H9 (cell line): ENCODE measurements around the gene EFNB2. TPM values are rescaled to one million over a fixed set of nuclear protein-coding genes. Genes with fewer than 3 reads are reported as not detected.
A peak's percentile ranks its signal among the peaks of the same experiment; 100 is the strongest.

Source experiments
- DNase-seq: peaks from one replicate; pipeline ENCODE4 v3.0.0-alpha.2; 2017
- H2AFZ ChIP-seq: one replicate; pipeline ENCODE4 v1.6.1; 2013; ENCODE audit warnings: mild to moderate bottlenecking, low read length, control low read depth, moderate library complexity
- H2AK5ac ChIP-seq: 2 replicates; pipeline ENCODE4 v1.6.1; 2013; ENCODE audit warnings: low read length, control low read depth, mixed read lengths; ENCODE audit not compliant: insufficient read length
- H2BK120ac ChIP-seq: one replicate; pipeline ENCODE4 v1.6.1; 2013; ENCODE audit warnings: low read depth, mild to moderate bottlenecking, low read length, control low read depth, inconsistent platforms; ENCODE audit not compliant: poor library complexity, severe bottlenecking
- H2BK12ac ChIP-seq: 2 replicates; pipeline ENCODE4 v1.6.1; 2013; ENCODE audit warnings: low read length, control low read depth, mixed read lengths, low read depth; ENCODE audit not compliant: insufficient read length
- H2BK15ac ChIP-seq: 2 replicates; pipeline ENCODE4 v1.6.1; 2013; ENCODE audit warnings: low read depth, low read length, control low read depth
- H2BK20ac ChIP-seq: one replicate; pipeline ENCODE4 v1.6.1; 2013; ENCODE audit warnings: low read depth, mild to moderate bottlenecking, low read length, control low read depth, inconsistent platforms; ENCODE audit not compliant: poor library complexity, severe bottlenecking
- H2BK5ac ChIP-seq: 2 replicates; pipeline ENCODE4 v1.6.1; 2013; ENCODE audit warnings: low read length, control low read depth, mixed read lengths; ENCODE audit not compliant: insufficient read length
- H3K14ac ChIP-seq: 2 replicates; pipeline ENCODE4 v1.6.1; 2013; ENCODE audit warnings: low read length, control low read depth; ENCODE audit not compliant: insufficient read depth
- H3K18ac ChIP-seq: 2 replicates; pipeline ENCODE4 v1.6.1; 2013; ENCODE audit warnings: low read depth, mild to moderate bottlenecking, mixed read lengths, low read length, control low read depth; ENCODE audit not compliant: insufficient read length
- H3K23ac ChIP-seq: 2 replicates; pipeline ENCODE4 v1.6.1; 2013; ENCODE audit warnings: low read length, control low read depth, mixed read lengths, low read depth; ENCODE audit not compliant: insufficient read length
- H3K23me2 ChIP-seq: 2 replicates; pipeline ENCODE4 v1.6.1; 2013; ENCODE audit warnings: low read depth, mild to moderate bottlenecking, mixed read lengths, low read length, control low read depth; ENCODE audit not compliant: insufficient read length, poor library complexity, severe bottlenecking
- H3K27ac ChIP-seq: 2 replicates; pipeline ENCODE4 v1.5.1; 2013; ENCODE audit warnings: low read length, control low read depth, mixed read lengths, low read depth; ENCODE audit not compliant: insufficient read length
- H3K27me3 ChIP-seq: 2 replicates; pipeline ENCODE4 v1.6.1; 2013; ENCODE audit warnings: low read length, control low read depth, inconsistent platforms; ENCODE audit not compliant: insufficient read depth
- H3K4ac ChIP-seq: 2 replicates; pipeline ENCODE4 v1.6.1; 2013; ENCODE audit warnings: low read depth, mild to moderate bottlenecking, control low read depth, inconsistent platforms, low read length, moderate library complexity
- H3K4me1 ChIP-seq: 2 replicates; pipeline ENCODE4 v1.6.1; 2013; ENCODE audit warnings: low read length, control low read depth, inconsistent platforms; ENCODE audit not compliant: insufficient read depth
- H3K4me2 ChIP-seq: 2 replicates; pipeline ENCODE4 v1.6.1; 2013; ENCODE audit warnings: low read length, control low read depth, mixed read lengths; ENCODE audit not compliant: insufficient read length, insufficient read depth
- H3K56ac ChIP-seq: 2 replicates; pipeline ENCODE4 v1.6.1; 2013; ENCODE audit warnings: low read depth, mild to moderate bottlenecking, mixed read lengths, low read length, control low read depth; ENCODE audit not compliant: insufficient read length
- H3K79me1 ChIP-seq: 2 replicates; pipeline ENCODE4 v1.6.1; 2013; ENCODE audit warnings: low read depth, mild to moderate bottlenecking, moderate library complexity, low read length, control low read depth, inconsistent platforms; ENCODE audit not compliant: insufficient read depth, poor library complexity, severe bottlenecking
- H3K79me2 ChIP-seq: 2 replicates; pipeline ENCODE4 v1.6.1; 2013; ENCODE audit warnings: low read length, control low read depth, inconsistent platforms; ENCODE audit not compliant: insufficient read depth
- H3K9ac ChIP-seq: 2 replicates; pipeline ENCODE4 v1.6.1; 2013; ENCODE audit warnings: low read length, control low read depth, mixed read lengths; ENCODE audit not compliant: insufficient read length; ENCODE audit errors: extremely low read depth
- H3K9me3 ChIP-seq: one replicate; pipeline ENCODE4 v1.6.1; 2013; ENCODE audit warnings: low read depth, low read length, inconsistent platforms; ENCODE audit not compliant: control insufficient read depth
- H3T11ph ChIP-seq: one replicate; pipeline ENCODE4 v1.6.1; 2013; ENCODE audit warnings: mild to moderate bottlenecking, low read length, control low read depth, inconsistent platforms
- H4K20me1 ChIP-seq: one replicate; pipeline ENCODE4 v1.6.1; 2013; ENCODE audit not compliant: control insufficient read depth, insufficient read length, insufficient read depth
- H4K5ac ChIP-seq: 2 replicates; pipeline ENCODE4 v1.6.1; 2013; ENCODE audit warnings: low read depth, mild to moderate bottlenecking, mixed read lengths, low read length, control low read depth; ENCODE audit not compliant: insufficient read length
- H4K8ac ChIP-seq: replicated peaks from 2 replicates; pipeline ENCODE4 v1.6.1; 2013; ENCODE audit warnings: low read length, control low read depth, mixed read lengths, low read depth; ENCODE audit not compliant: insufficient read length
- H4K91ac ChIP-seq: 2 replicates; pipeline ENCODE4 v1.6.1; 2013; ENCODE audit warnings: low read depth, mild to moderate bottlenecking, moderate library complexity, mixed read lengths, low read length, control low read depth; ENCODE audit not compliant: insufficient read length
- H3K27ac Mint-ChIP-seq, 3 experiments: 2 replicates in 2 of 3; 3 replicates in 1 of 3; pipeline ENCODE4 v1.8.0; 2020 to 2021; ENCODE audit warnings: mixed read lengths in 3 of 3, mild to moderate bottlenecking in 1 of 3, moderate library complexity in 1 of 3
- H3K27me3 Mint-ChIP-seq: 2 replicates; pipeline ENCODE4 v1.8.0; 2021; ENCODE audit warnings: low read depth, mild to moderate bottlenecking, moderate library complexity, mixed read lengths
- H3K36me3 Mint-ChIP-seq, 3 experiments: 2 replicates in 2 of 3; 3 replicates in 1 of 3; pipeline ENCODE4 v1.8.0; 2020 to 2021; ENCODE audit warnings: low read depth in 3 of 3, mixed read lengths in 3 of 3; ENCODE audit not compliant: insufficient read depth in 1 of 3
- H3K4me1 Mint-ChIP-seq, 2 experiments: 2 replicates each; pipeline ENCODE4 v1.8.0; 2020; ENCODE audit warnings: mixed read lengths in 2 of 2
- H3K4me3 Mint-ChIP-seq, 2 experiments: 2 replicates in 1 of 2; 3 replicates in 1 of 2; pipeline ENCODE4 v1.8.0; 2020 to 2021; ENCODE audit warnings: mild to moderate bottlenecking in 2 of 2, mixed read lengths in 2 of 2, moderate library complexity in 1 of 2
- H3K9me3 Mint-ChIP-seq, 2 experiments: 2 replicates in 1 of 2; 3 replicates in 1 of 2; pipeline ENCODE4 v1.8.0; 2020; ENCODE audit warnings: mild to moderate bottlenecking in 2 of 2, mixed read lengths in 2 of 2, moderate library complexity in 1 of 2
- CTCF ChIP-seq: fragments of 200-600 bp; sonication (generic); conservative IDR thresholded peaks from 3 replicates; pipeline ENCODE4 v1.8.0; 2021; ENCODE audit warnings: antibody characterized with exemption, mild to moderate bottlenecking
- WGBS: extraction: QIAGEN DNeasy Blood & Tissue Kit; methylation state at CpG from one replicate; pipeline ENCODE4 v1.1.7; 2013; ENCODE audit warnings: missing lambda C conversion rate, low lambda C conversion rate, mixed read lengths; ENCODE audit not compliant: insufficient read length; ENCODE audit errors: extremely low coverage; 5-methylcytosine and 5-hydroxymethylcytosine counted together
- total RNA-seq: library from RNA; stranded (reverse); gene quantifications from 2 replicates; pipeline ENCODE4 v1.2.1, GENCODE V29; 2021

EFNB2 gene
- total RNA-seq, 1 experiment from 2014 or later, result 12.7 TPM

- Mint-ChIP-seq H3K27ac (0 out of 7 replicates have a peak overlapping the region, but pooled peaks of 2 of the 3 experiments have one; percentile 6 to 17), H3K36me3 (peaks cover 2 to 7% (median 5%) of the 10 kb centered on the region in 3 experiments; a peak in 3 of 7 replicates), H3K27me3 (no peaks in the 10 kb centered on the region), H3K4me1 (peaks cover 12 to 17% of the 10 kb centered on the region in 2 experiments), H3K9me3 (peaks cover 0 to 3% of the 10 kb centered on the region in 2 experiments; a peak in 1 of 5 replicates), H3K4me3 (no peak overlapping the region)
- Histone ChIP-seq H3K23ac (no peak overlapping the region), H3K79me1 (no peaks in the 10 kb centered on the region), H3K18ac (no peak overlapping the region), H2BK20ac (no peak overlapping the region), H3K4me1 (peaks cover 2% of the 10 kb centered on the region; the same call in 1 of the 2 replicates), H3K56ac (no peak overlapping the region), H2BK12ac (no peak overlapping the region), H3K79me2 (no peaks in the 10 kb centered on the region), H3K9me3 (no peaks in the 10 kb centered on the region), H2BK15ac (no peak overlapping the region), H2BK5ac (no peak overlapping the region), H3K23me2 (no peaks in the 10 kb centered on the region), H4K5ac (no peak overlapping the region), H2AFZ (no peak overlapping the region), H3K27ac (no peak overlapping the region), H3K4ac (no peak overlapping the region), H4K8ac (no peak overlapping the region), H3K14ac (no peak overlapping the region), H2BK120ac (no peak overlapping the region), H2AK5ac (no peak overlapping the region), H4K91ac (no peak overlapping the region), H3K9ac (no peak overlapping the region), H3K27me3 (no peaks in the 10 kb centered on the region), H3T11ph (no peak overlapping the region), H3K4me2 (no peak overlapping the region), H4K20me1 (no peaks in the 10 kb centered on the region)
- no CpG with 5 or more reads among the region's 3 CpGs for WGBS
- no peak for TF ChIP-seq CTCF
- DNase-seq, result no peak
These were observed 38.4 kb upstream of the EFNB2 start for GRCh38 chr13:106573868-106574267.
